NCI-H2196 (cell line): ENCODE measurements around the gene KRT15.
A peak's percentile ranks its signal among the peaks of the same experiment; 100 is the strongest.

ENCODE experiments used
- DNase-seq: peaks from one replicate; lab custom pipeline; 2025; ENCODE audit not compliant: unreplicated experiment; lab: John Stamatoyannopoulos, UW

Gene KRT15

DNA sequence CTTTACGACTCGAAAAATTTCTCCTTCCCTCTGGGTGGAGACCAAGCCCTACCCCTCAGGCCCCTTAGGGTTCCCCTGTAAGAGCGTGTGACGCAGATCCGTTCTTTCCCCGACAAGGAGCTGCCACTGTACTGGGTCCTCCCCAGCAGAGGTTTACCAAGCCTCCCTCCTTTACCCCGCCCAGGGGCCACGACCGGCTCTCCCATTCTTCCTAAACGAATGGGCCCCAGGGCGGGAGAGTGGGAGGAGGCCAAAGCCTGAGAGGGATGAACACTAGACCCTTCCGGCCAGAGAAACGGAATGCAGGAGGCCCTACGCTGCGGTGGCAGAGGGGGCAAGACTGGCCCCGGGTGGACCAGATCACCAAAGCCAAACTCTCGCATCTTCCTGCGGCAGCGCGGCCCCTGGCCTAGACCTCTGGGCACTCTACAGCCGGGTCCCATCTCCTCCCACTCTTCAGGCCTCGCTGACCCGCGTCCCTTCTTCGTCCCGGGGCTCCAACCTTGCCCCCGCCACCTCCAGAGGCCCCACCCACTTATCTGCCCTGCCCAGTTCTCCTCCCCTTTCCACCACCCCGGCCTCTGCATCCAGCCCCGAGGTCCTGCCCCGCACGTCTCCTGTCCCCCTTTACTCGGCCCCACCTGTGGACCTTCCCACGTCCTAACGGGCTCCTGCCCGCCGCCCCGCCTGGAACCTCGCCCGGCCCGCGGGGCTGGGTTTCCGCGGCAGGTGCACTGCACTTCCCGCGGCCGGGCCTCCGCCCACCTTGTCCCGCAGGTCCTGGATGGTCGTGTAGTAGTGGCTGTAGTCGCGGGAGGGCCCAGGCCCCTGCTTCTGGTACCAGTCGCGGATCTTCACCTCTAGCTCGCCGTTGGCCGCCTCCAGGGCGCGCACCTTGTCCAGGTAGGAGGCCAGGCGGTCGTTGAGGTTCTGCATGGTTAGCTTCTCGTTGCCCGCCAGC, 8.7 kb upstream of the KRT15 start:
- no peak for DNase-seq

DNA sequence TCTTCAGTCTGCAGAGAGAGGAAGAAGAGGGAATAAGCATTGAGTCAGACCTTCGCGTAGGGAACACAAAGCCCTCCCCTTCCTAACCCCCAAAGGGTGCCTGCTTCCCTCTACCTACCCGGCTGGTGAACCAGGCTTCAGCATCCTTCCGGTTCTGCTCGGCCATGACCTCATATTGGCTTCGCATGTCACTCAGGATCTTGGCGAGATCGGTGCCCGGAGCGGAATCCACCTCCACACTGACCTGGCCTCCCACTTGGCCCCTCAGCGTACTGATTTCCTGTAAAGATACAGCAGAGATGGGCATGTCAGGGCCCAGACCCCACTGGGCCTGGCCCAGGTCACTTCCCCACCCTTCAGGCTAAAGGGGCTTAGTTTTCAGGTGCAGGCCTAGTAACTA, 5.6 kb upstream of the KRT15 start:
- DNase-seq, result no peak

DNA sequence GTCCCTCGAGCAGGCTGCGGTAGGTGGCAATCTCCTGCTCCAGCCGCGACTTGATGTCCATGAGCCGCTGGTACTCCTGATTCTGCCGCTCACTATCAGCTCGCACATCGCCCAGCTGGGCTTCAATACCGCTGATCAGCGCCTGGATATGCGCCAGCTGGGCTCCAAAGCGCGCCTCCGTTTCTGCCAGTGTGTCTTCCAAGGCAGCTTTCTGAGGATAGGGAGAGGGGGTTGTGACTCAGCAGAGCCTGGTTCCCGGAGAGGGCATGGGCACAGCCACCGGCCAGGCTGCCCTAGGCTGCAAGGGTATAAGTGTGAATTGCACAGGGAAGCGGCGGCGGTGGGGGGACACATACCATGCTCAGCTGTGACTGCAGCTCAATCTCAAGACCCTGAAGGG, 5.1 kb upstream of the KRT15 start:
- DNase-seq, result no peak

DNA sequence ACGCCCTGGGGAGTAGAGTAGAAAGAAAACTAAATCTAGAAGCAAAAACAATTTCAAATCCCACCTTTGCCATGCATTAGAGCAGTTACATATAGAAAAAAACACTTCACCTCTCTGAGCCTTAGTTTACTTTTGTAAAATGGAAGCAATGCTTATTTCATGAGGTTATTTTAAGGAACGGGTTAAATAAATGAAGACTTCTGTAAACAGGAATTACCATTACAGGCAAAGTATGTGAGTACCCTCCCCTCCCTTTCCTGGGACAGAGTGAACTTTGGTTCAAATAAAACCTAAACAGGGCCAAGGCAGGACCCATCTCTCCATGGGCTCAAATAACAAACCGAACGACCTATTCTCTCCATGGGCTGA, 4.5 kb upstream of the KRT15 start:
- DNase-seq, result no peak

DNA sequence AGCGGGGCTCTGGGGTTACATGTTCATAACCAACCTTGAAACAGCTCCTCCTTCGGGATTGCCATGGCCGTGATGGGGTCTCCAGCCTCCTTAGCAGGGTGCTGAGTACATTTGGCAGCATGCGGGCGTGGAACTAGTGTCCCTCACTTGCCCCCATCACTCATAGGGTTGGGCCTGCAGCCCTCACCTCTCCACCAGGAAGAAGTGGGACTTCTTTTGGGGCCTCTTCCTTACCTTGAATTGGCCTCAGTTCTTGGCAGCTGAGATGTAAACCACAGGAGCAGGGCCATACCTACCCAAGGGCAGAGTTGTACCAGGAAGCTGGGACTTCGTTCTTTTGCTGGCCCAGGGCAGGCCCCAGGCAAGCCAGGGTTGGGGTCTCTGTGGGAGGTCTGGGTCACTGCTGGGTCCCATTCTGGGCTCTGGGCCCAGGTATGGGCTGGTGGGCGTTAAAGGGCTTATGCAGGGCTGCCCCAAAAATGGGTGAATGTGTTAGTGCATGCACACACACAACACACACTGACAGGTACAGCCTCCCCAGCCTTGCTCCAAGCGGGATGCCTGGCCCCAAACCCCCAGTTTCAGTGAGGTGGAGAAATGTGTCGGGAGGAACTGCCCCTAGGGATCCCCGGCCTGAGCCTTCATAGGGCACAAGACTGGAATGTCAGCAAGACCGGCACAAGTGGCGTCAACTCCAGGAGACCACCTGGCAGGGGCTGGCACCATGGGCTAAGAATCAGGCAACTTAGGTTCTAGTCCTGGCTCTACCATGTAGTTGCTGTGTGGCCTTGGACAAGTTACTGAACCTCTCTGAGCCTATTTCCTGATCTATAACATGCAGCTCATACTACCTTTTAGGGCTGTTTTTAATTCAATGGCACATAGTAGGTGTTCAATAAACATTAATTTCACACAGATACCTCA, 3.9 kb upstream of the KRT15 start:
- no peak for DNase-seq

DNA sequence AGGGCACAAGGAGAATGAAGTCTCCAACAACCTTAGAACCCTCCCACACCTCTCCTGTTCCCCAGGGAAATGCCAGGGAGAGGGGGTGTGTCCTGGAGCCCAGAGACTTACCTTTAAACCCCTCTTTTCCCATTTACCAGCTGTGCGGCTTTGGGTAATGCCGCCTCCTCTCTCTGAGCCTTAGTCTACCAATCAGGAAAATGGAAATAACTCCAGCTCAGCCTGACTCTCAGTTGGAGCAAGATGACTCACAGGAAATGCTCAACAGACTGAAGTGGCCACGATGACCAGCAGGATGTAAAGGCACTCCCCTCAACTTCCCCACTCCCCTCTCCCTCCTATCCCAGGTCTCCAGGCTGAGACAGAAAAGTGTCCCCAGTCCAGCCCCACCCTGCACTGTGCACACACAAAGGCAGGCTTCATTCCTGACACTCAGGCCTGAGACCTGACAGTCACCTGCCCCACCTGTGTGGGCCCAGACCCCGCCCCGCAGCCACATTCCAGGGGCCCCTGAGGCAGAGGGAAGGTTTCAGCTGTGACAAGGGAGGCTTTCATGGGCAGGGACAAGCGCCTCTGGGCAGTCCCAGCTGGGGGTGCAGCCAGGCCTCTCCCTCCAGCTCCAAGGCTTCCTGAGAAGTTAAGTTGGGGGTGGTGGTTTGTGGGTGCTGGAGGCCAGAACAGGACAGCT, 3.0 kb upstream of the KRT15 start:
- DNase-seq, result peak; percentile 34

DNA sequence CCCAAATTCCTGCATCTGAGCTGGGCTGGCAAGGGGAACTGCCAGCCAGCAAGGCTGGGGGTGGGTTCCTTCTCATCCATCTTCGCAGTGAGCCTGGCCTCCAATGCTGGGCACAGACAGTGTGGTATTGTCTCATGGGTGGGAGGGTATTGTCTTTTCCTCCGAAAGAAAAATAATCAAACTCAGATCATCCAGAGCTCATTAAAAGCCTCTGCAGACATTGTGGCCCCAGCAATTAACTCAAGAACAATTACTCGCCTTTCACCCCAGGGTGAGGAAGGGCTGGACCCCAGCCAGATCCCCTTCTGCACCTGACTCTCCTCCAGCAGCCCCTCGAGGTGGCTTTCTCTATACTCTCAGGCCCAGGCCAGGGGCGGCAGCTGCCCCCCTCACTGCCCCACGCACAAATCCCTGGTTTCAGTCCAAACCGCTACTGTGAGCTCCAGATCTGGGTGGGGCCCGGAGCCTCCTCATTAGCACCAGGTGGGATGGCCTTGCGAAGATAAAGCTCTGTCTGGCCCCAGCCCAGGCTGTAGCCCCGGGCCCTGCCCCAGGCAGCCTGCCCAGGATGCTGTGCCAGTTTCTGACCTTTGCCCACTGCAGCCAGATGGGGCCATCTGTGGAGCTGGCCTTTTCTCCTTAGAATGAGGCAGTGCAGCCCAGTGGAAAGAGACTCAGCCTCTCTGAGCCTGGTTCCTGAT, 2.3 kb upstream of the KRT15 start:
- DNase-seq, result peak; percentile 67

DNA sequence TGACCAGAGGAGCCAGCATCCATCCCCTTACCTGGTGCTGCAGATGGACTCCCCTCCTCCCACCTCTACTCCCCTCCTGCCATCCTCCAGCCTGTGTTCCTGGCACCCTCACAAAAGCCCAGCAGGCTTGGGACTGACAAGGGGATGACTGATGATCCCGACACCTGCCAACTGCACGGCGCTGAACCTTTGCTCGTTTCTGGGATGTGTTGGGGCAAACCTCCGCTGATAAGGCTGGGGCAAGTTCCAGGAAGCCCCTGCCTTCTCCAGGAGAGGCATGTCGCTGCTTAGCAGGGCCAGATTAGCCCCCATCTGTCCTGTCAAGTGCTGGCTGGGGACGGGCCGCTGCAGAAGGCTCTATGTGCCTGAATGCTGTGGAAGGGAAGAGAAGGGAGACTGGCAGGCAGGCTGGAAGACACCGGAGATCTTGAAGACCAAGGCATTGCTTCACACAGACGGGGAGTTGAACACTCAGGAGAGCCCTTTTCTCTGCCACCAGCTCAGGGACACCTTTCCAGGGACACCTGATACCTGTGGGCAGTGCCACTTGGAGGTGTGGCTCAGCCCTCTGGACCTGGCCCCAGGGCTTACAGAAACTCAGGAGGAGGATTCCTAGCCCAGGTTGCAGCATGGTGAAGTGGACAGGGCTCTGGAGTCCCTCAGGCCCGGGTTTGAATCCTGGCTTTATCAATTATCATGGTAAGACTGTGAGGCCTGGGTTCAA, 973 bp upstream of the KRT15 start:
- DNase-seq, result peak; percentile 57

DNA sequence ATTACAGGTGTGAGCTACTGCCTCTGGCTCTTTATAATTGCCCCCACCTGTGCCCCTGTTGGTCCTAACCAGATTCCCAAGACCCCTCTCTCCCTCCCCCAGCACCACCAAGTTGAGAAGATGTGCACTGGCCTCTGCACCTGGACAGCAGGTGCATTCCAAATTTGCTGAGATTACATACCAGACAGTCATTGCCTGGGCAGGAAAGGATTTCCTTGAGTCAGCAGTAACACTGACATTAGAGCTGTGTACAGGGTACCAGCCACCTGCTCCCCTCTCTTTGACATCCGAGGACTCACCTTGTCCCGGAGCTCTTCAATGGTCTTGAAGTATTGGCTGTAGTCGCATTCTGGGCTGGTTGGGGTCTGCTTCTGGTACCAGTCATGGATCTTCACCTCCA, 659 bp downstream of the KRT15 start:
- DNase-seq, result no peak

DNA sequence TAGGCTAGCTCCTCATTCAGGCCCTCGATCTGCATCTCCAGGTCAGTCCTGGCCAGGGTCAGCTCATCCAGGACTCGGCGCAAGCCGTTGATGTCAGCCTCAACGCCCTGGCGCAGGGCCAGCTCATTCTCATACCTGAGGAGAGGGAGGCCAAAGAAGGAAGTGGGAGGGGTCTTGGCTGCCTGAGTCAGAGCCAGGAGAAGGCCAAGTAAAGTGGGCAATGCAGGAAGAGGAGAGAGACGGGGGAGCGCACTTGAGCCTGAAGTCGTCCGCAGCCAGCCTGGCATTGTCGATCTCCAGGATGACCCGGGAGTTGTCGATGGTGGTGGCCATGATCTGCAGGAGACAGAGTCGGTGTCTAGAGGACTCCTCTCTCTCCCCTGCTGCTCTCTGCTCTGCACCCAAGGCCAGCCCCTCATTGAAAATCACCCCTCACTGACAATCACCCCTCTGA, 1.8 kb downstream of the KRT15 start:
- no peak for DNase-seq

DNA sequence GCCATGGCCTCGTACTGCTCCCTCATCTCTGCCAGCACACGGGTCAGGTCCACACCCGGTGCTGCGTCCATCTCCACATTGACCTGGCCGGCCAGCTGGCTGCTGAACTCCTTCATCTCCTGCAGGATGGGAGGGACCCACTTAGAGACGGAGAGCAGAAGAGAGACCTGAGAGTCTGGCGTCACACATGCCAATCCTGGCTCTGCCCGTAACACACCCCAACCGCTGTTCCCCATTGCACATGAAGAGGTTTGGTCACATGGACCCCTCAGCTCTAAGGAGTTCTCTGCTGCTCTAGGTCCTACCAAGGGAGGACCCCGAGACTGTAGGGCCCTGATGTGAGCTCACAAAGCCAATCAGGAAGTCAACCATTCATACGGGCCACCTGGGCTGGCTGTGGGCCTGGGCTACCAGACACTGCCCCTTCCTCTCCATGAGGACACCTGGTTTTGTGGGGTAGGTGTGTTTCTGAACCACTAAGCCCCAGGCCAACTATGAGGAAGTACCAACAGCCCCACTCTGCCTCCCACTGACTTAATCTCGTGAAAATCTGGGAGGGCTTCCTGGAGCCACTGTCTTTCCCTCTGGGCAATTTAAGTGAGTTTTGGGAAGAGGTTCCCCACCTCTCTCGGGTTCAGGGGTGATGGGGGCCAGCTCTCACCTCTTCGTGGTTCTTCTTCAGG, 2.4 kb downstream of the KRT15 start:
- no peak for DNase-seq

DNA sequence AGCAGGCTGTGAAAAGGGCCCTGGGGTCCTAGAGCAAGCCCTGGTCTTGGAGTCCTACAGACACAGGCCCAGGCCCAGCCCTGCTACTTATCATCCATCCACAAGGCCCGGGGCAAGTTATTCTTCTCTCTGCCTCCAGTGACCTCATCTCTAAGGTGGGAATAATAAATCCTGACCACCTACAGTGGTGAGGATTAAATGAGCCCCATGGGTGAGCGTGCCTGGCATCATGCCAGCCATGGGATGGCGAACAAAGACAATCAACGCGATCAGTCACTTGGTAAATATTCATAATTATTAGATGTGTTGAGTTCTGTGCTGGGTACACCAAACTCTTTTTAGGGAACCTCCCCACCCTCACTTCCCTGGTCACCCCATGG, 5.5 kb downstream of the KRT15 start:
- DNase-seq, result no peak

DNA sequence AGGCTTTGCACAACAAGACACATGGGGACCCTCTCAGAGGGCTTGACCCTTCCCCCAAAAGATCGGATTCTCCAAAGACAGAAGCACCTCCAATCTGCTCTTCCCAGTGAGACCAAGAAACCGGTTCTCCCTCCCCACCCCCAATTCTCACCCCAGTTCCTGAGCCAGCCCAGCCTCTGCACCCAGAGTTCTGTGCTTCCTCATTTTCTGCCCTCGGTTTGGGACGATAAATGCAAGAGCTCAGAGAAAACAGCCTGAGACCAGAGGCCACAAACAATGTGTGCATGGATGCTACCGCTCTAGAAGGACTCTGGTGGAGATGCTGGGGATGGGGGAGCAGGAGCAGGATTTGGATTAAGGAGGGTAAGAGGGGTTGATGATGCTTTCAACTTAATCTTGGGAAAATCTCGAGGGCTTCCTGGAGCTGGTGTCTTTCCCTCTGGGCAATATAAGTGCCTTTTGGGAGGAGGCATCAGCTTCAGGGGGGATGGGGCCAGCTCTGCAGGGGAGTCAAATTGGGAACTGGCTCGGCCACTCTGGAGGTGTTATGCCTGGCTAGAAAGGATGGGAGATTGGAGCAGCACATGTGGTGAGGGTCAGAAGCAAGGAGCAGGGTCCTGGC, 6.0 kb downstream of the KRT15 start:
- no peak for DNase-seq

DNA sequence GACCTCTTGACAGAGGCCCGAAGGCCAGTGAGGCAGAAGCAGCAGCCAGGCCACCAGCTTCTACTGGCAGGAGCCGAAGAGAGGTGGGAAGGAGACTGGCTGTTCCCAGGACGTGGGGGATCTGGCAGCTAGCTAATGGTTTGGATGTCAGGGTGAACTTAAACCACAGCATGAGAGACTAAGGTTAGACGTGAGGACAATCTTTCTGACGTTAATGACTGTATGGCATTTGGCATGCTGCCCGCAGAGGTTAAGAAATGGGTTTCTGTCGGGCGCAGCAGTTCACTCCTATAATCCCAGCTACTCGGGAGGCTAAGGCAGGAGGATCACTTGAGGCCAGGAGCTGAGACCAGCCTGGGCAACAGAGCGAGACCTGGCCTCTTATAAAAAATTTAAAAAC, 7.0 kb downstream of the KRT15 start:
- no peak for DNase-seq

DNA sequence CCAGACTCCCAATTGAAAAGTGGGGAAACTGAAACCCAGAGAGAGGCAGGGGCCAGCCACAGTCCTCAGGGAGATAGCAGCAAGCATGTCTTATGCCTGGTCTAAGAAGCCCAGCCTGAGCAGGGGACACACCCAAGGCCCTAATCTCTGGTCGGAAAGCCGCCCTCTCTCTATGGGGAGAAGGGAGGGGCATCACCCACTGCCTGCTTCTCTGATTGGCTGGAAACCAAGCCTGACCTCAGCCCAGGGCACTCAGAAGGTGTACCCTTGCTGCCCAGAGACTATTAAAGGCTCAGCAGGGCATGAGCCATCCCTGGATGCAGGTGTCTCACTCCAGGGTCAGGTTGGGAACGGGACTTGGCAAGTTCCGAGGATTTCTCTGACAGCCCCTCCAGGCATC, 7.6 kb downstream of the KRT15 start:
- peak; percentile 9 for DNase-seq

DNA sequence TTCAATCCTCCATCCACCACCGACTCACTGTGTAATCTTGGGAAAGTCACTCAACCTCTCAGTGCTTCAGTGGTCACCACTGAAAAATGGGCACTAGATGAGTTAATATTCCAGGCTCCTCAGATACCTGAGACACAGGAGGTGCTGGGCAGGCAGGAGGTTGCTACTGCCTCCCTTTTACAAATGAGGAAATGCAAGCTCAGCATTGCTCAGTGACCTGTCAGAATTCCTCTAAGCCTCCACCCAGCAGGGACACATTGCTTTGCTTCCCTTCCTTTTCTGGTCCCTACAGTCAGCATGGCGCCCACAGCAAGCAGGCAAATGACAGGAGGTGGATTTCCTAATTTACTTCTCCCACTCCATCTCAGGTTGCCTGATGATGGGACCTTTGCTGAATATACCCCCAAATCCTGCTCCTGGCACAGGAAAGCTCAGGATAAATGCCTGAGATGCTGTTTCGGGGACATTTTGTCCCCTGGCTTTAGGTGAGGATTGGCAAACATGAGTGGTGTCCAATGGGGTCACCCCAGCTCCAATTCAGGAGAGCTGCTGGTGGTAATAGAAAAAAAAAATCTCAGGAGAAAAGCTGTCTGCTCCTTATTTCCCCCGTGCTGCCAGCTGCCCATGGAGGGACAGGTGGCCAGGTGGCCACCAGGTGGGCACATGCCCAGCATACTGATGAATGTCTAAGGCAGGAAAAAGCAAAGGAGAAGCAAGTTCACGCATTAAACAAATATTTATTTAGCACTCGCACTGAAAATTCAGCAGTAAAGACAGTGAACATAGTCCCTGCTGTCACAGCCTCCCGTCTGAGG, 8.2 kb downstream of the KRT15 start:
- no peak for DNase-seq

DNA sequence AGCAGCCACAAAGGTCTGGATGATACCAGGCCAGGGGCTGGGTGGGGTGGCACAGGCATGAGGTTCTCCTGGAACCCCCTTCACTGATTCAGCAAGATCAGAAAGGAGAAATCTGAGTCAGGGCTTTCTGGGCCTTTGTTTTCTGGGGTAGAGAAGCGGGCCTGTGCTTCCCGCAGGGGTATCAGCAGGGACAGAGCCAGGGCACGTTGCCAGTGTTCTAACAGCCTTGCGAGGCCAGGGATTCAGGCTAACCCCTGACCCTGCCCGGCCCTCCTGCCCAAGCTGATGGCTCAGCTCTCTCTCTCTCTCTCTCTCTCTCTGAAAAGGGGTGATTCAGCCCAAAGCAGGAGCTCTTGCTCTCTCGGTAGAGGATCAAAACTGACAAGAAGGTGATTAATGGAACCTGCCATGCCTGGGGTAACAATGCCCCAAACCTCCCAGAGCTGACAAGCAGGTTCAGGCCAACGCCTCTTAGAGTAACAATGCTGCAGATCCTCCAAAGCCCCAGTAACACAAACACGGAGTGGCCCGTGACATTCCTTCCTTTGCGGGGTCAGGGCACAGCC, 11.3 kb downstream of the KRT15 start:
- DNase-seq, result no peak
